Left lobe of liver (tissue), 2 donors: ENCODE data around the gene OR4D1. TPM values are rescaled to one million over a fixed set of nuclear protein-coding genes. Genes with fewer than 3 reads are reported as not detected.

Experiments used
- ATAC-seq: fragments of 200-7000 bp; cut with Tn5 transposase; one replicate; pipeline ENCODE4 v1.9.1; 2020; ENCODE audit warnings: mild to moderate bottlenecking, moderate library complexity
- DNase-seq: peaks from one replicate; pipeline ENCODE4 v3.0.0-alpha.2; 2020; ENCODE audit warnings: low spot score
- total RNA-seq: library from RNA; stranded (reverse); gene quantifications from one replicate; pipeline ENCODE4 v1.2.1, GENCODE V29; 2021
- donor health status: DM: no; HTN: no; CAD: no; lungs with moderate emphysema.
- donor health status: DM: no; HTN: yes; CAD: no.

The OR4D1 gene
- total RNA-seq, 1 donor from 2014 or later = not detected

DNA sequence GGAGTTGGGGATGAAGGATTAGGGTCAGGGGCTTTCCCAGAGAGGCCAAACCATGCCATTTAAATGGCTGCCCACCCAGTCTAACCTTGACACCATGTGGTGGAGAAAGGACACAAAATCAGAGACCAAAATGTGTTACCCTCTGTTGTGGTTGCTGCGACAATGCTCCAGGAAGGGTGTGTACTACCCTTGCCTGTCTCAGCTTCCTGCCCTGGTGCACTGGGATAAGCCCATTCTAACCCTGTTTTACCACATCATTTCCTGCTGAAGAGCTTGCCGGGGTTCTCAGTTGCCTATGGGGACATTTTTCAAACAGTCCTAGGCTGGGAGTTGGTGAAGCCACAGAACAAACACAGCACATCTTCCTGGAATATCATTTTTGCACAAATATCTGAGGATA lies 4.9 kb downstream of the OR4D1 start:
- ATAC-seq = no peak

DNA sequence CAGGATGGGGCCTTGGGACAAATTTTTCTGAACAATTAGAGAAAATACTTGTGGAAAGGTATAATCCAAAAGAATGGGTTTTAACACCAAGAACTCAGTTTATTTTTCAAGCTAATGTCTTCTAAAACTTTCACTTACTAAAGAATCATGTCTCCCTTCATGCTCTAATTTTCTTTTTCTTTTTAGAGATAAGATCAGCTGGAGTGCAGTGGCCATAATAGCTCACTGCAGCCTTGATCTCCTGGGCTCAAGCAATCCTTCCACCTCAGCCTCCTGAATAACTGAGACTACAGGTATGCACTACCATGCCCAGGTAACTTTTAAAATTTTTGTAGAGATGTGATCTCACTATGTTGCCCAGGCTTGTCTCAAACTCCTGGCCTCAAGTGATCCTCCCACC lies 5.5 kb downstream of the OR4D1 start:
- ATAC-seq = no peak
- no peak for DNase-seq

More for the DNA sequence above, 4.9 kb downstream of the OR4D1 start:
- DNase-seq = no peak

GRCh38 chr17:58156839-58157803 lies 8.9 kb downstream of the OR4D1 start:
- ATAC-seq (peak; percentile 31), DNase-seq (no peak)

GRCh38 chr17:58158181-58158580 lies 10.0 kb downstream of the OR4D1 start:
- DNase-seq (no peak), ATAC-seq (no peak)

- ATAC-seq (no peak), DNase-seq (no peak)
Measured at GRCh38 chr17:58161566-58161965, 13.4 kb downstream of the OR4D1 start.

- no peak for DNase-seq
- no peak for ATAC-seq
Measured at GRCh38 chr17:58165981-58166380, 17.8 kb downstream of the OR4D1 start.

DNA sequence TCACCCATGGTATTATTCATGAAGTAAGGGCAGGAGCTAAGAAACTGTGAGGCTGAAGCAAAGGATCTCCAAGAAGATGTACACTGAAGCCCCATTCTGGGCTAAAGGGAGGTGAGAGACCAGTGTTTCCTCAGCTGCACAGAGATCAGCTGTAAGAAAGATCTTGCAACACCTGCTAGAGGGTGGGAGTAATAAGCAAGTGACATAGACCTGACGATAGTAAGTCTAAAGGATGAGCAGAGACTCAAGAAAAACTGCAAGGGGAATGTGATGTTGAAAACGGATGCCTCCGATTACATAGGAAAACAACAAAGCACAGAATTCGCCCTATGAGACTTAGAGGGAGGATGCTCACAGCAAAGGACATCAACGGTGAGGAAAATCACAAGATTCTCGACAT lies 18.5 kb downstream of the OR4D1 start, which contains the start of gene OR4D2:
TSS of gene OR4D2 (plus strand) at position 301 of the 400 bp plus-strand sequence. CDS start 2,674 bp downstream, outside the sequence.
- ATAC-seq = no peak

DNA sequence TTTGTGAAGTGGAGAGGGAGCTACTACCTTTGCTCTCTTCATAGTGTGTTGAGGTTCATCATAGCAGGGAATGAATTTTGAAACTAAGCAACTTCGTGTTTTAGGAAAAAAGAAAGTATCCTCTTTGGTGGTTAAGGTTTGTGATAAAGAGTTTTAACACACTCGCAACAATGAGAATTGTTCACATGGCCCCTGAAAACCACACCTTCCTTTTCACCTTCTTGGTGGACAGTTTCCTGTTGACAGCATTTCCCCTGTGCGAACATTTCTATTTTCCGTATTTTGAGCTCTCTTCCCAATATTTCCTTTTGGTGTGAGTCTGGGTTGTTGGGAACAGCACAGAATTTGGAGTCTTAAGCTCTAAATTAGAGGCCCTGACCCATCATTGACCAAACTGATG lies 22.4 kb downstream of the OR4D1 start:
- no peak for DNase-seq
- ATAC-seq = no peak

More for the DNA sequence above, 18.5 kb downstream of the OR4D1 start, which contains the start of gene OR4D2:
- DNase-seq = no peak

GRCh38 chr17:58172369-58173071 lies 24.3 kb downstream of the OR4D1 start:
- ATAC-seq = peak; percentile 60
- DNase-seq = no peak

- no peak for DNase-seq
- ATAC-seq = no peak
Measured at GRCh38 chr17:58174871-58175270, 26.7 kb downstream of the OR4D1 start.

DNA sequence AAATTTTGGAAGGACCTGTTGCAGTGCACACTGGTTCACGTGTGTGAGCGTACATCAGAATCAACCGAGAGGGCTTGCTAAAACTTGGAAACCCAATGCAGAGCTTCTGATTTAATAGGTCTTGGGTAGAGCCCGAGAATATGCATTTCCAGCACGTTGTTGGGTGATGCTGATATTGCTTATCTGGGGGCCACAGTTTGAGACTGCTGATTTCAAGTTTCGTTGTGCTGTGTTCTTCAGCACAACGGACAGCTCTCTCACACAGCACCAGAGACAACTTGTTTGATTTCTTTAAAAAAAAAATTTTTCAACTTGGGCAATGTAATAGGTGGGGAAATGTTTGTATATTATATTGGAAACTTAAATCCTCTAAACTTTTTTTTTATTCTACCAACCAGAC lies 28.0 kb downstream of the OR4D1 start:
- DNase-seq (no peak), ATAC-seq (no peak)

- DNase-seq (no peak), ATAC-seq (no peak)
Measured at GRCh38 chr17:58181796-58182195, 33.6 kb downstream of the OR4D1 start.

GRCh38 chr17:58183514-58183913 lies 35.3 kb downstream of the OR4D1 start:
- ATAC-seq = no peak
- no peak for DNase-seq

DNA sequence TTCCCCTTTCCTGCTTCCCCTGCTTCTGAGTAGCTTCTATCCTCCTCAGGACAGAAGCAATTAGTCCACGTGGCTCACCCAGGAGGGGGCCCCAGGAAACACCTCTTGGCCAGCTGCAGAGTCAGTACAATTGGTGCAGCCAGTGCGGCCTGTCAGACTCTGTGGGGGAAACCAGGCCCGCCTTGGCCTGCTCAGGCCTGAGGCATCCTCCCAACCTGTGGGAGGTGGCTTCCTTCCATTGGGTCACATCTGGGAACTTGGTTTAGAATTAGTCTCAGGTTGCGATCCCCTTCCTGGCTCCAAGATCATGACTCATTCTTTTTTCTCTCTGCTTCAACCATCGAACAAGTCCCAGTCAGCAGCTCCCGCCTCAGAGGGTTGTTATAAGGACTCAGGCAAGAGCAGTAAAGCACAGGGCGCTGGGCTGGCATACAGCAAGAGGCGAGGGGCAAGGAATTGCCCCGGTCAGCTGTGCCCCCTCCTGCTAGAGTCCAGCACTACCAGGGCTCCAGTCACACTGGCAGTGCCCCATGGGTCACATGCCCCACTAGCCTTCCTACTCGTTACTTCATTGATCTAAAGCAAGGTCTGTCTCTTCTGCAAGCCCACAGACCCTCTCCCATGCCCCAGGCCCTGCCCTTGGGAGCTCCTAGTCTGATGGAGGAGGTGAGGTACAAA lies 36.3 kb downstream of the OR4D1 start:
- no peak for ATAC-seq

DNA sequence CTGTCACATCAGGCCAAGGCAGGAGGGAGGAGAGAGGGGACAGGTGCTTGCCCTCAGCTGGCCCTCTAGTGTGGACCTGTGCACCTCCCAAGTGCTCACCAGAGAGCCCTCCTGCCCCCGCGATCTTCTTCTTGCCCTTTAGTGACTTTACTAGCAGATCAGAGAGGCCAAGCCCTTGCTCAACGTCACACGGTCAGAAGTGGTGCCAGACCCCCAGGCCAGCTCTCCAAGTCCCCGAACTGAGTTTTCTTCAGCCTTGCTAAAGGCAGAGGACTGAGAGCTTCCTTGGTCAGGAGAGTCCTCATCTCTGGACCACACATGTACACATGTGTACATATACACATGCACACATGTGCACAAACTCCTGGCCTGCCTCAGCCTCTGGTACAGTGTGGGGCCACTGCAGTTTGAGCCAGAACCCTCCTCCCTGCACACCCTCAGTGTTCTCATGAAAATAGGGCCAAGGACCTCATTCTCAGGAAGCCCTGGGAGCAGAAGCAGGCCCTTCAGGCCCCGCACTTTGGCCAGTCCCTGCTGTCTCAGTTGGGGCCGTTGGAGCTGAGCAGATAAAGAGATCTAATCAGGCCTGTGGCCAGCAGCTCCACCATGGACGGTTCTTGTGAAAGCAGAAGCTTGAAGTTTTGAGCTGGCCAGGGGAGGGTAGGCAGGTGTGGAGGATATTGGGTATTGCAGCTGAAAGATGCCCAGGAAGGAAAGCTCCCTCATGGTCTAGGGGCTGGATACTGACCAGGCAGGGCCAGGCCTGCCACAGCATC lies 37.0 kb downstream of the OR4D1 start:
- ATAC-seq = no peak
- no peak for DNase-seq

More for the DNA sequence above, 36.3 kb downstream of the OR4D1 start:
- no peak for DNase-seq

DNA sequence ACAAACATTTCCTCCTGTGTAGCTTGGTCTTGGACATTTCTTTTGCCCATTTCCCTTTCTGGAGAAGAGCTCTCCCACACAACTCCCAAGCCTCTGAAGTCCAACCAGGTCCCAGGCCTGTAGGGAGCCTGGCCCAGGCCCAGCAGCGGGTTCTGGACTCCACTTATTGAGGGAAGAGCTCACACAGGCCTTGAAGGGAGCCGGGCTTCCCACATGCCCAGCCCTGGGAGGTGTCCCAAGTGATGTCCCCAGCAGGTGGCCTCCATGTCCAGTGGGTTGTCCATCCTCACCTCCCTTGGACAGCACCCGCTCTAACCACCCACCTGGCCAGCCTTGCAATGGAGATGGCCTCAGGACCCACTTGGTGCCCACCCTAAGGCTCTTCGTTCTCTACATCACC lies 38.4 kb downstream of the OR4D1 start:
- DNase-seq (no peak), ATAC-seq (no peak)

- DNase-seq (no peak), ATAC-seq (no peak)
Measured at GRCh38 chr17:58187063-58187462, 38.9 kb downstream of the OR4D1 start.

GRCh38 chr17:58187675-58188074 lies 39.5 kb downstream of the OR4D1 start:
- no peak for DNase-seq
- ATAC-seq = no peak

DNA sequence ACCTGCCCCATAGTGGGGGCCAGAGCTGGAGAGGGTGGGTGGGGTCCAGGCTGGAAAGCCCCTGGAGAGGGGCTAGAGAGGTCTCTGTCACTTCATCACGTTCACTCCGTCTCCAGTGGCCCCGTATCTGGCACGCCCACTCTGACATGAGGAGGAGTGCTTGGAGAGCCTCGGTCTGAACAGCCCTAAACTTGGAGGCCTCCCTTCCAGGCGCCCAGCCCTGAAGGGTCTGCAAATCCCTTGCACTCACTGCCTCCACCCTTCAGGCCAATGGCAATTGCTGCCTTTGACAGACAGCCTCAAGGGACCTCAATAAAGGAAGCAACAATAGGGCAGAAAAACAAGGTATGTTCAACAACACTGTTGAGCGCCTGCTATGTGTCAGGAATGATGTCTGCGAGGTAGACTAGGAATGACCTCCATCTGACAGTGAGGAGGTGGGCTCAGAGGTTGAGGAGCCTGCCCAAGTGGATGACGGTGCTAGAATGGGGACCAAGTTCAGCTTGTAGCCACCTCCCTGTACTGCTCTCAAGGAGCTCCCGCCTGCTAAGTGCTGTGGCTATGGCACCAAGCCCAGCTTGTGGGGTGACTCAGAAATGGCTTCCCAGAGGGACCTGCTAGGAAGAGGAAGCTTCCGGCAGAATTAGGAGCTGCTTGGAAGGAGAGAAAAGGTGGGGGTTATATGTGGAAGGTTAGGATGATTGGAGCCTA lies 41.4 kb downstream of the OR4D1 start:
- no peak for ATAC-seq

More for the DNA sequence above, 41.4 kb downstream of the OR4D1 start:
- DNase-seq = no peak
